ENCODE measurements around the gene DMRT3.

DNA sequence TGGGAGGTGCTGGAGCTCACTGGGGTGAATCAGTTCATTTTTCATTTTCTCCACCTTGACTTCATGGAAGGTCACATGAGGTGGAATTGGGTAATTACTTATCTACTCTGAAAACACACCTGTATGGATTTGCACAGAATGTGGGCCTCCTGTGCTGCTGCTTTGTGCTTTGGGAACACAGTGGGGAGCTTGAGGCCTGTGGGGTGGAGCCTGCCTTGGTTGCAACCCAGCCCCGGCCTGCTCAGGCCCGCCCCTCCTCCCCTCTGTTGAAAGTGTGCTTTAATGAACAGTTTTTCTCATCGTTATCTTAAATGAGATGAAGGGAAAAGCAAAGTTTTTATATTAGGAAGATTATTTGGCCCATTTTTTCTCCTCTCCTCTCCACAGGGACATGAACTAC is 28.5 kb upstream of the DMRT3 start:
- TF ChIP-seq CTCF (IDR thresholded peaks at IDR 0.05 in 8 of 11, conservative IDR thresholded peaks at IDR 0.05 in 3 of 11) (no peak), POLR2A (IDR thresholded peaks at IDR 0.05) (no peak)

All from spleen (tissue), 7 donors.